Activated naive CD4-positive, alpha-beta T cell treated with anti-CD3 and anti-CD28 coated beads for 36 hours (primary cell): Measurements from ENCODE around the gene FOXR1. TPM values are rescaled to one million over a fixed set of nuclear protein-coding genes. Genes with fewer than 3 reads are reported as not detected.
"Not testable (repeated sequence)": the region's sequence is repeated elsewhere in the genome, so short reads cannot be mapped to it uniquely, and the experiment has no call there.

Experiments
- CTCF ChIA-PET: fragments of 350-600 bp; sonication (Branson Sonifier 250); formaldehyde crosslinking; loops from one replicate; lab custom pipeline; 2021; ENCODE audit warnings: antibody characterized with exemption; lab: Charles Lee
- DNase-seq: peaks from one replicate; pipeline ENCODE4 v3.0.0-alpha.2; 2020
- H3K27ac Mint-ChIP-seq: one replicate; pipeline ENCODE4 v1.8.0; 2021; ENCODE audit warnings: mild to moderate bottlenecking, mixed read lengths
- H3K27me3 Mint-ChIP-seq: one replicate; pipeline ENCODE4 v1.8.0; 2021; ENCODE audit warnings: low read depth, mixed read lengths
- H3K36me3 Mint-ChIP-seq: one replicate; pipeline ENCODE4 v1.8.0; 2021; ENCODE audit warnings: low read depth, mixed read lengths
- H3K4me1 Mint-ChIP-seq: one replicate; pipeline ENCODE4 v1.8.0; 2021; ENCODE audit warnings: low read depth, mixed read lengths
- H3K4me3 Mint-ChIP-seq: one replicate; pipeline ENCODE4 v1.8.0; 2021; ENCODE audit warnings: mild to moderate bottlenecking, moderate library complexity, mixed read lengths
- H3K9me3 Mint-ChIP-seq: one replicate; pipeline ENCODE4 v1.8.0; 2021; ENCODE audit warnings: mixed read lengths
- intact Hi-C: fragments of 100-400 bp; cut with micrococcal nuclease; formaldehyde crosslinking; loops from one replicate; pipeline ENCODE4 v1.15.1; 2023
- total RNA-seq, 2 experiments: library from RNA; stranded (reverse); gene quantifications; one replicate each; pipeline ENCODE4 v1.2.3, GENCODE V29; 2021

FOXR1 gene
- total RNA-seq, 2 experiments from 2014 or later: not detected

DNA sequence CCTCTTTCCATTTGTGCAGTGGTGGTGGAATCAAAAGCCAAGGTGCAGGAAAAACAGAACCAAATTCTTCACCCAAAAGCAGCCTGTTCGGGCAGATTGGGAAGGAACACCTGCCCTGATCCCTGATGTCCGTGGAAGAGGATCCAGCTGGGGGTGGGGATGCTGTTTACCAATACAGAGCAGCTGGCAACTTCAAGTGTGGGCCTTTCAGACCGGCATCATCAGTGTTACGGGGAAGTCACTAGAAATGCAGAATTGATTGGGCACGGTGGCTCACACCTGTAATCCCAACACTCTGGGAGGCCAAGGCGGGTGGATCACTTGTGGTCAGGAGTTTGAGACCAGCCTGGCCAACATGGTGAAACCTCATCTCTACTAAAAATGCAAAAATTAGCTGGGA is 17.6 kb upstream of the FOXR1 start:
- intact Hi-C loops: not testable (repeated sequence)

DNA sequence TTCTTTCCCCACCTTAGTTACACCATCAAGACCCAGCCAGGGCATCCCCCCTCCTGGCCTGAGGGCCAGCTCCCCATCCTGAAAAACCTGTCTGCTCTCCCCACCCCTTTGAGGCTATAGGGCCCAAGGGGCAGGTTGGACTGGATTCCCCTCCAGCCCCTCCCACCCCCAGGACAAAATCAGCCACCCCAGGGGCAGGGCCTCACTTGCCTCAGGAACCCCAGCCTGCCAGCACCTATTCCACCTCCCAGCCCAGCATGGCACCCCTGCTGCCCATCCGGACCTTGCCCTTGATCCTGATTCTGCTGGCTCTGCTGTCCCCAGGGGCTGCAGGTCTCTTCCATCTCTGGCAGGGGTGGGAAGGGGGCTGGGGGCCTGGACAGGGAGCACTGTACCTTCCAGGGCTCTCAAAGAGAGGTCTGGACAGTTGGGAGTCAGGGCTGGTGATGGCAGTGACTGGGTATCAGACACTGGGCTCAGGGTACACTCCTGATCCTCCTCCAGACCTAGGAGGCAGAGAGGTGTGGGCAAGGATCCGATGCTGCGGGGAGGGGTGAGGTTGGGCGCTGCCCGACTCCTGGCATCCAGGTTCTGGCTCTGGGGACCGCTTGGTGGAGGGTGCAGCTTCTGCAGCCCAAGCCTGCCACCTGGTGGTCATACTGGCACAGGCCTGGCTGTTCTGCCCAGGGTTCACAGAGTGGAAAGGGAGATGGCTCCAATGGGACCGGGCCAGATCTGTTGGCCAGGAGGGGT is 15.3 kb upstream of the FOXR1 start, which contains the start of gene UPK2:
Gene UPK2 (plus strand): TSS at position 205 of the 753 bp plus-strand sequence. CDS start 53 bp downstream, at position 258.
- no peaks in the 10 kb centered on the region for H3K27me3 Mint-ChIP-seq
- no peaks in the 10 kb centered on the region for H3K36me3 Mint-ChIP-seq
- intact Hi-C loops: loop anchor here (1.0 to 2.0 kb wide), 5 partner anchors 26 to 361 kb away; no protein-coding TSS in a partner anchor
- CTCF ChIA-PET: interaction anchor here (0.6 to 7.0 kb wide), 11 partner anchors 13 to 296 kb away, joined by 3 to 49 read pairs (median 7); no protein-coding TSS in a partner anchor
- no peak within 1 kb of the TSS for H3K27ac Mint-ChIP-seq
- no peak within 1 kb of the TSS for H3K4me3 Mint-ChIP-seq
- H3K4me1 Mint-ChIP-seq: peaks cover 5% of the 10 kb centered on the region
- H3K9me3 Mint-ChIP-seq: no peaks in the 10 kb centered on the region
- peak; percentile 95 for DNase-seq

More for the DNA sequence above, 17.6 kb upstream of the FOXR1 start:
- not testable (repeated sequence) for H3K9me3 Mint-ChIP-seq, H3K4me1 Mint-ChIP-seq, H3K36me3 Mint-ChIP-seq, H3K27ac Mint-ChIP-seq, H3K4me3 Mint-ChIP-seq, DNase-seq, H3K27me3 Mint-ChIP-seq
- CTCF ChIA-PET: interaction anchor here (0.8 to 1.6 kb wide), 8 partner anchors 9 to 295 kb away, joined by 4 to 8 read pairs (median 4); partner anchors contain the start of gene DDX6

DNA sequence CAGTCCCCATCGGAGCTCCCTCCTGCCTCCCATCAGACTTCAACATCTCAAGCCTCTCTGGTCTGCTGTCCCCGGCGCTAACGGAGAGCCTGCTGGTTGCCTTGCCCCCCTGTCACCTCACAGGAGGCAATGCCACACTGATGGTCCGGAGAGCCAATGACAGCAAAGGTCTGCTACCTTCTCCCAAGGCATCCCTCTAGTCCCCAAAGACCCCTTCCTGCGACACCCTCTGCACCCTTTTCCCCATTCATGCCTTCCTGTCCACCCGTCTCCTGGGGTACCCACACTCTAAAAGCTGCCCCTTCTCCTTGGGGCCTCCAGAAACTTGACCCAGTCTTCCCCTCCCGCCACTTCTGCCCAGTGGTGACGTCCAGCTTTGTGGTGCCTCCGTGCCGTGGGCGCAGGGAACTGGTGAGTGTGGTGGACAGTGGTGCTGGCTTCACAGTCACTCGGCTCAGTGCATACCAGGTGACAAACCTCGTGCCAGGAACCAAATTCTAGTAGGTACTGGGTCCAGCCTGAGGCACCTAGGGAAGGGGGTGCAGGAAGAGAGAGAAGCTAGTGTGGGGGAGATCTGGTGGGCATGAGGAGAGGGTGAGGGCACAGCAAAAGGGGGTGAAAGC is 14.6 kb upstream of the FOXR1 start:
- no peak overlapping the region for H3K4me3 Mint-ChIP-seq
- H3K36me3 Mint-ChIP-seq: no peaks in the 10 kb centered on the region
- CTCF ChIA-PET: interaction anchor here (0.7 to 7.0 kb wide), 14 partner anchors 9 to 297 kb away, joined by 3 to 49 read pairs (median 5); no protein-coding TSS in a partner anchor
- no peak for DNase-seq
- intact Hi-C loops: loop anchor here (1.0 to 2.0 kb wide), 5 partner anchors 27 to 362 kb away; no protein-coding TSS in a partner anchor
- H3K9me3 Mint-ChIP-seq: no peaks in the 10 kb centered on the region
- H3K27me3 Mint-ChIP-seq: no peaks in the 10 kb centered on the region
- no peak overlapping the region for H3K27ac Mint-ChIP-seq
- peaks cover 5% of the 10 kb centered on the region for H3K4me1 Mint-ChIP-seq

DNA sequence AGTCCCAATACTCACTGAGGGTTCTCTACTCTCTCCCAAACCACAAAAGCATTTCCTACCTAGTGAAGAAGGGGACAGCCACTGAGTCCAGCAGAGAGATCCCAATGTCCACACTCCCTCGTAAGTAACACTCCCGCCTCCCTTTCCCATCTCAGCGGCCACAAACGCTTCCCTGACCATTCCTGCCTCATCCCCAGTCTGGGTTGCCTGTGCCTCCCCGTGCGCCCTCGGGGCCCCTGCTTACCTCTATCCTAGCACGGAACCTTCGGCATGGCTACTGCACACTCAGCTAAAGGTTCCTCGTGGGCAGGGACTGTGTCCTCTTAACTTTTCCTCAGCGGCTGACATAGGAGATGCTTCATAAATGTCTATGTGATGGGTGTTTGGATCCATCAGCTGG is 14.0 kb upstream of the FOXR1 start:
- CTCF ChIA-PET: interaction anchor here (0.7 to 7.0 kb wide), 14 partner anchors 8 to 297 kb away, joined by 3 to 49 read pairs (median 5); no protein-coding TSS in a partner anchor
- Mint-ChIP-seq H3K9me3 (no peaks in the 10 kb centered on the region), H3K27me3 (no peaks in the 10 kb centered on the region), H3K27ac (no peak overlapping the region), H3K4me3 (no peak overlapping the region), H3K4me1 (peaks cover 5% of the 10 kb centered on the region), H3K36me3 (no peaks in the 10 kb centered on the region)
- DNase-seq: no peak
- intact Hi-C loops: loop anchor here (2.0 kb wide), 1 partner anchor 363 kb away; no protein-coding TSS in a partner anchor

DNA sequence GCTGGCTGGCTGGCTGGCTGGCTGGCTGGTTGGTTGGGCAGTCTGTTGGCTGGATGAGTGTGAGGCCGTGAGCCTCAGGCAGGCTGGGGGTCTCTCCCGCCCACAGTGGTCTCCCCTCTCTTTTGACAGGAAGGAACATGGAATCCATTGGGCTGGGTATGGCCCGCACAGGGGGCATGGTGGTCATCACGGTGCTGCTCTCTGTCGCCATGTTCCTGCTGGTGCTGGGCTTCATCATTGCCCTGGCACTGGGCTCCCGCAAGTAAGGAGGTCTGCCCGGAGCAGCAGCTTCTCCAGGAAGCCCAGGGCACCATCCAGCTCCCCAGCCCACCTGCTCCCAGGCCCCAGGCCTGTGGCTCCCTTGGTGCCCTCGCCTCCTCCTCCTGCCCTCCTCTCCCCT is 13.6 kb upstream of the FOXR1 start:
- intact Hi-C loops: loop anchor here (2.0 kb wide), 1 partner anchor 363 kb away; no protein-coding TSS in a partner anchor
- no peaks in the 10 kb centered on the region for H3K36me3 Mint-ChIP-seq
- H3K4me3 Mint-ChIP-seq: no peak overlapping the region
- CTCF ChIA-PET: interaction anchor here (0.7 to 7.0 kb wide), 11 partner anchors 8 to 298 kb away, joined by 3 to 49 read pairs (median 7); no protein-coding TSS in a partner anchor
- H3K4me1 Mint-ChIP-seq: peaks cover 5% of the 10 kb centered on the region
- DNase-seq: no peak
- H3K27ac Mint-ChIP-seq: no peak overlapping the region
- H3K27me3 Mint-ChIP-seq: no peaks in the 10 kb centered on the region
- H3K9me3 Mint-ChIP-seq: no peaks in the 10 kb centered on the region

- H3K4me3 Mint-ChIP-seq: no peak overlapping the region
- intact Hi-C loops: no loop called here
- DNase-seq: no peak
- H3K27ac Mint-ChIP-seq: no peak overlapping the region
- CTCF ChIA-PET: interaction anchor here (0.6 to 7.0 kb wide), 4 partner anchors 9 to 269 kb away, joined by 3 to 49 read pairs (median 4); no protein-coding TSS in a partner anchor
- no peaks in the 10 kb centered on the region for H3K9me3 Mint-ChIP-seq
- H3K27me3 Mint-ChIP-seq: no peaks in the 10 kb centered on the region
- H3K4me1 Mint-ChIP-seq: peaks cover 5% of the 10 kb centered on the region
- no peaks in the 10 kb centered on the region for H3K36me3 Mint-ChIP-seq
Measured at GRCh38 chr11:118958577-118958976, 13.0 kb upstream of the FOXR1 start.

DNA sequence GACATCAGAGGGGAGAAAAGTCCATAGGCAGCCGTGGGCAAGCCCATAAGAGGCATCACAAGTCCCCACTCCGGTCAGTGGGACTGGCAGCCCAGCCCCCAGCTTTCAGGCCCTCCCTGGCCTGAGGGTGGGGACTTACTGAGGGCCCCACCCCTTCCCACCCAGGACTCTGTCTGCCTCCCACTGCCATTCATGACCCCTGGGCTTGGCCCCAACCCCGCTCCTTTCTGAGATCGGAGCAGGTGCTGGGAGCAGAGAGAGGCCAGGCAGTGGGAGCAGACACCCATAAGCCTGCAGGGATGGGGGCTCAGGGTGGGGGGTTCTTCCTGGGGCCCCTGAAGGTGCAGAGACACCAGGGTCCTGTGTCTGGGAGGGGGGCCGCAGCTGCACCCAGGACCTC is 10.4 kb upstream of the FOXR1 start:
- Mint-ChIP-seq H3K36me3 (no peaks in the 10 kb centered on the region), H3K27ac (no peak overlapping the region), H3K4me1 (peaks cover 5% of the 10 kb centered on the region), H3K9me3 (no peaks in the 10 kb centered on the region), H3K27me3 (no peaks in the 10 kb centered on the region), H3K4me3 (no peak overlapping the region)
- DNase-seq: no peak
- intact Hi-C loops: no loop called here
- CTCF ChIA-PET: interaction anchor here (0.6 to 7.0 kb wide), 5 partner anchors 31 to 366 kb away, joined by 3 to 49 read pairs (median 4); no protein-coding TSS in a partner anchor

GRCh38 chr11:118961591-118961990 is 10.0 kb upstream of the FOXR1 start:
- Mint-ChIP-seq H3K27ac (no peak overlapping the region), H3K9me3 (no peaks in the 10 kb centered on the region), H3K4me1 (peaks cover under 1% of the 10 kb centered on the region), H3K4me3 (no peak overlapping the region), H3K27me3 (no peaks in the 10 kb centered on the region), H3K36me3 (no peaks in the 10 kb centered on the region)
- intact Hi-C loops: no loop called here
- CTCF ChIA-PET: interaction anchor here (0.6 to 7.0 kb wide), 4 partner anchors 35 to 367 kb away, joined by 3 to 49 read pairs (median 4); no protein-coding TSS in a partner anchor
- no peak for DNase-seq

DNA sequence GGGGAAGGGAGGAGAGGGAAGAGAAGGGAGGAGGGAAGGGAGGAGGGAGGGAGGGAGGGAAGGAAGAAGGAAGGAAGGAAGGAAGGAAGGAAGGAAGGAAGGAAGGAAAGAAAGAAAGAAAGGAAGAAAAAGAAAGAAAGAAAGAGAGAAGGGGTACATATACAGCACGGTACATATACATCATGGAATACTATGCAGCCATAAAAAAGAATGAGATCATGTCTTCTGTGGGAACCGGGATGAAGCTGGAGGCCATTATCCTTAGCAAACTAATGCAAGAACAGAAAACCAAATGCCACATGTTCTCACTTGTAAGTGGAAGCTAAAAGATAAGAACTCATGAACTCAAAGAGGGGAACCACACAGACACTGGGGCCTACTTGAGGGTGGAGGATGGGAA is 2.1 kb upstream of the FOXR1 start:
- H3K27me3 Mint-ChIP-seq: not testable (repeated sequence)

GRCh38 chr11:118973985-118974384 is 2.4 kb downstream of the FOXR1 start:
- no peak overlapping the region for H3K27ac Mint-ChIP-seq
- intact Hi-C loops: no loop called here
- no peaks in the 10 kb centered on the region for H3K27me3 Mint-ChIP-seq
- CTCF ChIA-PET: interaction anchor here (0.6 to 1.4 kb wide), 2 partner anchors 9 to 284 kb away, joined by 3 to 4 read pairs; no protein-coding TSS in a partner anchor
- H3K4me1 Mint-ChIP-seq: no peaks in the 10 kb centered on the region
- H3K4me3 Mint-ChIP-seq: no peak overlapping the region
- no peaks in the 10 kb centered on the region for H3K36me3 Mint-ChIP-seq
- H3K9me3 Mint-ChIP-seq: no peaks in the 10 kb centered on the region
- no peak for DNase-seq

More for the DNA sequence above, 2.1 kb upstream of the FOXR1 start:
- H3K4me3 Mint-ChIP-seq, CTCF ChIA-PET, H3K27ac Mint-ChIP-seq, H3K36me3 Mint-ChIP-seq, H3K4me1 Mint-ChIP-seq, H3K9me3 Mint-ChIP-seq, DNase-seq, intact Hi-C loops: not testable (repeated sequence)

DNA sequence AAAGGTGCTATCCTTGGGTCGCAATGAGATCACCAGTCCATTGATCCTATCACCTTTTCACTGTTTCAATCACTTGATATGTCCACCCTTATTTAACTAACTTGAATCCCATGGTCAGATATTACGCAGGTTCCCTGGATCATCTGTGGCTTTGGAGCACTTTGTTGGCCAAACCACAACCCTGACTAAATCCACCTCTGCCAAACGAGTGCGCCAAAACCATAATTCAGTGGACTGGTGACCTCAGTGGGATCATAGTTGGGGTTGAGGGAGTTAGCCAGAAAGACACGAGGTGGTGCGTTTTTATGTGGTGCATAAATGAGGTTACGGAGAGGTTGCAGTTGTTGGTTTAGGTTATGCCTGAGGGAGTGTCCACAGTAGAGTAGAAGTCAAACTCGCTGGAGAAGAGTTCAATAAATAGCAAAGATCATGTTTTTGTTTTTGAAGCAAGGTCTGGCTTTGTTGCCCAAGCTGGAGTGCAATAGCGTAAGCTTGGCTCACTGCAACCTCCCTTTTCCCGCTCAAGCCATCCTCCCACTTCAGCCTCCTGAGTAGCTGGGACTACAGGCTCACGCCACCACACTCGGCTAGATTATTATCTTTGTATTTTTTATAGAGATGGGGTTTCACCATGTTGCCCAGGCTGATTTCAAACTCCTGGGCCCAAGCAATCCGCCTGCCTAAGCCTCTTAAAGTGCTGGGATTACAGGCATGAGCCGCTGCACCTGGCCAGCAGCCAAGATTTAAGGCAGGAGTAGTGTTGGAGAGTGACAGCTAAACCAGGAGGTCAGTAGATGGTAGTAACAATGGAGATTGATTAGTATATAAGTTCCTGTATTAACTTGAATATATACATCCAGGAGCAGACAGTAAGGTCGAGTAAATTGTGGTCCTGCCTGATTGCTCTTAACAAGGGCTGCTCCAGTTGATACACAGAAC is 4.5 kb downstream of the FOXR1 start:
- Mint-ChIP-seq H3K27ac (no peak overlapping the region), H3K9me3 (no peaks in the 10 kb centered on the region), H3K4me1 (no peaks in the 10 kb centered on the region), H3K36me3 (no peaks in the 10 kb centered on the region), H3K27me3 (no peaks in the 10 kb centered on the region), H3K4me3 (no peak overlapping the region)
- CTCF ChIA-PET: no interaction called here
- intact Hi-C loops: no loop called here
- DNase-seq: no peak
